ENCODE measurements around the gene ATAD2B.

ATAD2B gene

GRCh38 chr2:23838996-23839395 lies 87.9 kb downstream of the ATAD2B start:
- Histone ChIP-seq H3K9ac (ENCODE audit: low read length) (no peak overlapping the region), H4K20me1 (ENCODE audit: insufficient read depth, low read length) (no peaks in the 10 kb centered on the region), H3K9me3 (ENCODE audit: low read length) (peaks cover 3% of the 10 kb centered on the region; the same call in 1 of the 2 replicates), H2AFZ (ENCODE audit: low read length) (no peak overlapping the region), H3K4me2 (ENCODE audit: low read length) (no peak overlapping the region), H3F3A (ENCODE audit: insufficient read depth, low read length) (no peaks in the 10 kb centered on the region), H3K9me2 (ENCODE audit: low read depth, low read length) (no peaks in the 10 kb centered on the region), H3K4me1 (ENCODE audit: insufficient read depth, low read length, severe bottlenecking) (no peaks in the 10 kb centered on the region), H3K27ac (ENCODE audit: low read depth, low read length, poor library complexity, severe bottlenecking) (no peak overlapping the region), H3K27me3 (ENCODE audit: insufficient read depth, low read length) (no peaks in the 10 kb centered on the region), H3K36me3 (ENCODE audit: insufficient read depth, low read length) (peaks cover 43% of the 10 kb centered on the region), H3K79me2 (ENCODE audit: insufficient read depth, low read length) (no peaks in the 10 kb centered on the region), H3K4me3 (ENCODE audit: low read depth, low read length, poor library complexity, severe bottlenecking) (no peak overlapping the region)
- no peak for TF ChIP-seq CTCF (IDR thresholded peaks at IDR 0.05; ENCODE audit: low read length)
- no peak for TF ChIP-seq EZH2 (IDR thresholded peaks at IDR 0.05; ENCODE audit: borderline replicate concordance, low read length)

GRCh38 chr2:23838581-23838980 lies 88.3 kb downstream of the ATAD2B start:
- Histone ChIP-seq H2AFZ (ENCODE audit: low read length) (no peak overlapping the region), H3K27me3 (ENCODE audit: insufficient read depth, low read length) (no peaks in the 10 kb centered on the region), H3K9me3 (ENCODE audit: low read length) (0 out of 2 replicates have a peak, but pooled peaks cover 3% of the 10 kb centered on the region), H3K9ac (ENCODE audit: low read length) (no peak overlapping the region), H3K4me2 (ENCODE audit: low read length) (no peak overlapping the region), H3K9me2 (ENCODE audit: low read depth, low read length) (no peaks in the 10 kb centered on the region), H3K4me1 (ENCODE audit: insufficient read depth, low read length, severe bottlenecking) (no peaks in the 10 kb centered on the region), H3K27ac (ENCODE audit: low read depth, low read length, poor library complexity, severe bottlenecking) (no peak overlapping the region), H3F3A (ENCODE audit: insufficient read depth, low read length) (no peaks in the 10 kb centered on the region), H3K79me2 (ENCODE audit: insufficient read depth, low read length) (no peaks in the 10 kb centered on the region), H3K36me3 (ENCODE audit: insufficient read depth, low read length) (peaks cover 43% of the 10 kb centered on the region), H3K4me3 (ENCODE audit: low read depth, low read length, poor library complexity, severe bottlenecking) (no peak overlapping the region), H4K20me1 (ENCODE audit: insufficient read depth, low read length) (no peaks in the 10 kb centered on the region)
- no peak for TF ChIP-seq EZH2 (IDR thresholded peaks at IDR 0.05; ENCODE audit: borderline replicate concordance, low read length)
- no peak for TF ChIP-seq CTCF (IDR thresholded peaks at IDR 0.05; ENCODE audit: low read length)

GRCh38 chr2:23837871-23838270 lies 89.1 kb downstream of the ATAD2B start:
- 0 out of 2 replicates have a peak, but pooled peaks cover 3% of the 10 kb centered on the region for H3K9me3 ChIP-seq (ENCODE audit: low read length)
- no peaks in the 10 kb centered on the region for H3K79me2 ChIP-seq (ENCODE audit: insufficient read depth, low read length)
- H3K27me3 ChIP-seq (ENCODE audit: insufficient read depth, low read length): no peaks in the 10 kb centered on the region
- H2AFZ ChIP-seq (ENCODE audit: low read length): no peak overlapping the region
- no peaks in the 10 kb centered on the region for H4K20me1 ChIP-seq (ENCODE audit: insufficient read depth, low read length)
- H3K4me3 ChIP-seq (ENCODE audit: low read depth, low read length, poor library complexity, severe bottlenecking): no peak overlapping the region
- H3F3A ChIP-seq (ENCODE audit: insufficient read depth, low read length): no peaks in the 10 kb centered on the region
- no peak overlapping the region for H3K9ac ChIP-seq (ENCODE audit: low read length)
- H3K36me3 ChIP-seq (ENCODE audit: insufficient read depth, low read length): peaks cover 43% of the 10 kb centered on the region
- no peaks in the 10 kb centered on the region for H3K9me2 ChIP-seq (ENCODE audit: low read depth, low read length)
- H3K27ac ChIP-seq (ENCODE audit: low read depth, low read length, poor library complexity, severe bottlenecking): no peak overlapping the region
- no peaks in the 10 kb centered on the region for H3K4me1 ChIP-seq (ENCODE audit: insufficient read depth, low read length, severe bottlenecking)
- H3K4me2 ChIP-seq (ENCODE audit: low read length): no peak overlapping the region
- TF ChIP-seq CTCF (IDR thresholded peaks at IDR 0.05; ENCODE audit: low read length) (no peak), EZH2 (IDR thresholded peaks at IDR 0.05; ENCODE audit: borderline replicate concordance, low read length) (no peak)

Data from OCI-LY1 (cell line).